ENCODE measurements around the gene ZNF205. TPM values are rescaled to one million over a fixed set of nuclear protein-coding genes. Genes with fewer than 3 reads are reported as not detected.
A peak's percentile ranks its signal among the peaks of the same experiment; 100 is the strongest.

The ZNF205 gene
- total and polyA plus RNA-seq, 11 donors: 7.4 to 19.8 (median 8.6) TPM

DNA sequence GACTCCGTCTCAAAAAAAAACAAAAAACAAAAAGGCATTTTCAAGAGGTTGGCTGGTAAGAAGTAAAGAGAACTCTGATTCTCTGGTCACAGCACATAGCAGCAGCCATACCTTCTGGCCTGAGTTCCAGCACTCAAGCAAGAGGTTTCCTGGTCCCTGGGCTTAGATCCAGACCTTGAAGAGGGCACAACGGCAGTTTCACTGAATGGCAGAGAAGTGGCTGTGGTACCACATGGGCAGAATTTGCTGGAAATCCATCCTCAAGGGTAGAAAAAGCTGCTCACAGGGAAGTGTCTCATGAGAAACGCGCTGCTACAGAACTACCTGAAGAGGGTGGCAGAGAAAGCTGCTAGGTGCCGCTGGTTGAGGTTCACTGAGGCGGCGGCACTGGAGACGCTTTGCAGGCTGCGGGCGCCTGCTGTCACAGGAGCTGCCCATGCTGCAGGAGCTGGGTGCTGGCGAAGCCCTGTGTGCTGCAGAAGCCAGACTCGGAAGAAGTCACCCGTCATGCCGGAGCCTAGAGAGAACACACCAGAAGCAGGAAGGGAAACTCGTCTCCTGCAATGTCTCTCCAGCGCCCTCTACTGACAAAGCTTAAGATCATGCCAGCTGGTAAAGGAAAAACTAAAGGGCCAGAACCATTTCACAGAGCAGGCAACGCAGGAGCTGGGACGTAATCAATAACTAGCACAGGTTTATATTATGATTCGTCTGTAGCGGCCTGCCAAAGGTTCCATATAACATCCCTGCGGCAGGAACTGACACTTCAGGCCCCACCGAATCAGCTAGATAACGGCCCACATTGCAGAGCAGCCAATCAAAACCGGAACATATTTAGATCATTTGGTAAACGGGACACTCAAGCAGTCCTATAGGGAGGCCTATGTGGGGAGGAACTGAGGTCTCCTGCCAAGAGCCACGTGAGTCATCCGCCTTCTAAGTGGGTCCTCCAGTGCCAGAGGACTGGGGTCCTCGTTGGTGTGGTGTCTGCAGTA is 17.0 kb downstream of the ZNF205 start:
- Histone ChIP-seq H3K4me1 (peaks cover 3 to 59% (median 34%) of the 10 kb centered on the region in 12 donors), H3K36me3 (peaks cover 0 to 23% (median 9%) of the 10 kb centered on the region in 9 donors), H3K9me3 (no peaks in the 10 kb centered on the region), H3K27ac (peak overlapping the region; percentile 8 to 87 (median 76)), H3K4me3 (peak overlapping the region; percentile 11 to 68 (median 54)), H3K27me3 (no peaks in the 10 kb centered on the region)
- ATAC-seq (peak; percentile 76 to 83 (median 78)), DNase-seq (peak; percentile 77 to 84 (median 80))
- WGBS, 4 donors: 10 to 14% (median 11%) methylated on average over 28 of the region's 28 CpGs
- intact Hi-C loops (cut with DNase I): loop anchor here (1.0 to 5.0 kb wide), 7 partner anchors 23 to 72 kb away; no protein-coding TSS in a partner anchor
- TF ChIP-seq, protein P1, sequence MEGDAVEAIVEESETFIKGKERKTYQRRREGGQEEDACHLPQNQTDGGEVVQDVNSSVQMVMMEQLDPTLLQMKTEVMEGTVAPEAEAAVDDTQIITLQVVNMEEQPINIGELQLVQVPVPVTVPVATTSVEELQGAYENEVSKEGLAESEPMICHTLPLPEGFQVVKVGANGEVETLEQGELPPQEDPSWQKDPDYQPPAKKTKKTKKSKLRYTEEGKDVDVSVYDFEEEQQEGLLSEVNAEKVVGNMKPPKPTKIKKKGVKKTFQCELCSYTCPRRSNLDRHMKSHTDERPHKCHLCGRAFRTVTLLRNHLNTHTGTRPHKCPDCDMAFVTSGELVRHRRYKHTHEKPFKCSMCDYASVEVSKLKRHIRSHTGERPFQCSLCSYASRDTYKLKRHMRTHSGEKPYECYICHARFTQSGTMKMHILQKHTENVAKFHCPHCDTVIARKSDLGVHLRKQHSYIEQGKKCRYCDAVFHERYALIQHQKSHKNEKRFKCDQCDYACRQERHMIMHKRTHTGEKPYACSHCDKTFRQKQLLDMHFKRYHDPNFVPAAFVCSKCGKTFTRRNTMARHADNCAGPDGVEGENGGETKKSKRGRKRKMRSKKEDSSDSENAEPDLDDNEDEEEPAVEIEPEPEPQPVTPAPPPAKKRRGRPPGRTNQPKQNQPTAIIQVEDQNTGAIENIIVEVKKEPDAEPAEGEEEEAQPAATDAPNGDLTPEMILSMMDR (IDR thresholded peaks at IDR 0.05): peak in 11 of 12 donors; percentile 88 to 97 (median 92)
- no peak for TF ChIP-seq POLR2A (IDR thresholded peaks at IDR 0.05)

DNA sequence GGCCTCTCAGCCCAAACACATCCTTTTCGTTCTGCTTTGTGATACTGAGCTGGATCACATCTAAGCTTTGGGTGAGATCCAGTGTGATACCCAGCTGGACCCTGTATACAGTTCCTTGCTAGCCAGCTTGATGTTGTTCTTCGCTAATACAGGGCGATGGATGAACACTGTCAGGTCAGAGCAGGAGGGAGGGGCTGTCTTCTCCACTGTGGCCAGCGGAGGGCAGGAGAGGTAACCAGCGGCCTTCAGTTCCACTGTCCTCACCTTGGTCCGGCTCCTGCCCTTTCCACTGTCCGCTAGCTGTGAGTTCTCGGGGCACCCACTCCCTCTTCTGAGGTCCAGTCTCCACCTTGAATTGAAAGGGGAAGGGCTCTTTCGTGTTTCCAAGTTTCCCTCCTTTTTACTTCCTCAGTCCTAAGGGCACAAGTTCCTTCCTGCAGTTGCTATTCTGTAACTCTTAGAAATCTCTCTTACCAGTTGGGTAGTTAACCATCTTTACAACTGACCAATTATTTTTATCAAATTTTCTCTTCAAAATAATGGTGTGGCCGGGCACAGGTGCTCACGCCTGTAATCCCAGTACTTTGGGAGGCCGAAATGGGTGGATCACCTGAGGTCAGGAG is 19.5 kb downstream of the ZNF205 start:
- DNase-seq (peak in 1 of 5 donors; percentile 40), ATAC-seq (no peak)
- TF ChIP-seq, protein P1 (IDR thresholded peaks at IDR 0.05): peak in 11 of 12 donors; percentile 15 to 57 (median 45)
- TF ChIP-seq POLR2A (IDR thresholded peaks at IDR 0.05): no peak
- peaks cover 0 to 23% (median 9%) of the 10 kb centered on the region in 9 donors for H3K36me3 ChIP-seq
- peaks cover 3 to 59% (median 41%) of the 10 kb centered on the region in 12 donors for H3K4me1 ChIP-seq
- H3K9me3 ChIP-seq: no peaks in the 10 kb centered on the region
- H3K27me3 ChIP-seq: no peaks in the 10 kb centered on the region
- intact Hi-C loops (cut with DNase I): loop anchor here in 2 of 10 donors (5.0 kb wide), 1 partner anchor 35 kb away; no protein-coding TSS in a partner anchor
- 64 to 71% (median 67%) methylated on average over 12 of the region's 12 CpGs for WGBS, 4 donors
- H3K27ac ChIP-seq: no peak overlapping the region
- H3K4me3 ChIP-seq: no peak overlapping the region

DNA sequence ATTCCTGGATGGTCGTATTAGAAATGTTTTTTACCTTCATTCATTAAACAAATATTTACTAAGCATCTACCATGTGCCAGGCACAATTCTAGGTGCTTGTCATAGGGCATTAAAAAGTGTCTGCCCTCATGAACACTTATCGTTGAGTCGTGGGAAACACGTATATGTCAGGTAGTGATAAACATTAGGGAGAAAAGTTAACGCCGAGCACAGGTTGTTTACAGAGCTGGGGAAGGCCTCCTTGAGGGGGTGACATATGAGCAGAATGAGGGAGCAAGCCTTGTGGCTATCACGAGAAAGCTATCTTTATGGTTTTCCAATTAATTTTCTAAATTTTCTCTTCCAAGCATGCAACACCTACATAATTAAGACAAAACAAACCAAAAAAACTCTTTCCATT is 21.5 kb downstream of the ZNF205 start:
- H3K36me3 ChIP-seq: peaks cover 0 to 23% (median 21%) of the 10 kb centered on the region in 9 donors
- peak overlapping the region; percentile 80 to 99 (median 93) for H3K4me3 ChIP-seq
- 12 to 17% (median 15%) methylated on average over 7 of the region's 7 CpGs for WGBS, 4 donors
- ATAC-seq: no peak
- H3K9me3 ChIP-seq: no peaks in the 10 kb centered on the region
- no peak for DNase-seq
- no peak for TF ChIP-seq POLR2A (IDR thresholded peaks at IDR 0.05)
- TF ChIP-seq, protein P1 (IDR thresholded peaks at IDR 0.05): no peak
- intact Hi-C loops (cut with DNase I): loop anchor here in 2 of 10 donors (5.0 kb wide), 1 partner anchor 33 kb away; no protein-coding TSS in a partner anchor
- H3K27ac ChIP-seq: peak overlapping the region; percentile 66 to 98 (median 94)
- H3K4me1 ChIP-seq: peaks cover 3 to 49% (median 34%) of the 10 kb centered on the region in 12 donors
- no peaks in the 10 kb centered on the region for H3K27me3 ChIP-seq
